DMS53 treated with DMSO at 0.1 percent for 48 hours (cell line): Measurements from ENCODE around the gene TMPRSS9.
"Not testable (repeated sequence)": the region's sequence is repeated elsewhere in the genome, so short reads cannot be mapped to it uniquely, and the experiment has no call there.

Experiments
- DNase-seq: peaks from one replicate; lab custom pipeline; 2025; ENCODE audit not compliant: unreplicated experiment; lab: John Stamatoyannopoulos, UW

The TMPRSS9 gene

DNA sequence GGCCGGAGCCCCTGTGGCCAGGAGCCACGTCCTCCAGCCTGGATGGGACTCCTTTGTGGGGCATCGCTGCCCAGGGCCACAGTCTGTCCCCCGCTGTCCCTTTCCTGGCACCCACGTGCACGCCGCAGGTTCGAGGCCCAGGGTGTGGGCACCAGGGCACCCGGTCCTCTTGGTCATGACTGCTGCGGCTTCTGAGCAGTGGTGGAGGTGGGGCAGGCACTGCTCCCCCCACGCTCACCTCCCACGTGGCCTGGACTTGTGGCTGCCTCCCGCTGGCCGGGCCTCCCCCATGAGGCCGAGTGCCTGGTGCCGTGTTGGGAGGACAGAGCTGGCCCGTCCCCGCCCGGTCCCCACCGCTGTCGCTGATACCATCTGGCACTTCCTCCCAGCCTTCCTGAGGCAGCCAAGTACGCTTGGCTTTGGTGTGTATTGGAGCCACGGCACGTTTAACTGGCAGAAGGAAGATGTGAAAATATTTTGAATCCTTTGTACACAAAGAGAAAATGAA lies 18.8 kb upstream of the TMPRSS9 start:
- no peak for DNase-seq

DNA sequence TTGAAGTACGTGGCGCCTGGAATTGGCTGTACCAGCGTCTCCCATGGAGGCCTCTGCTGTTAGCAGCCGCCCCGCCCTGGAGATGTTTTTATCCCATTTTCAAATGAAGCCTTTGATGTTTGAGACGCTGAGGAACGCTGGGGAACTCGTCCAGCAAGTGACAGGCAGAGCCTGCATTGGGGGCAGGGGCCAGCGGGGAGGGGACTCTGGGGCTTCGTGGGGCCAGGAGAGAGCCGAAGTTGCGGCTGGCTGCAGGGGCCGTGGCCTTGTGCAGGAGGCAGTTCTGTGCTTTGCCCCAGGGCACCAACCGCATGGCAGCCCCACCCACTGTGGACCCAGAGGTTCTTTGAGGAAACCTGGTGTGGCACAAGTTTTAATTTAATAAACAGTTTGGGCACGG lies 18.1 kb upstream of the TMPRSS9 start:
- DNase-seq = no peak

DNA sequence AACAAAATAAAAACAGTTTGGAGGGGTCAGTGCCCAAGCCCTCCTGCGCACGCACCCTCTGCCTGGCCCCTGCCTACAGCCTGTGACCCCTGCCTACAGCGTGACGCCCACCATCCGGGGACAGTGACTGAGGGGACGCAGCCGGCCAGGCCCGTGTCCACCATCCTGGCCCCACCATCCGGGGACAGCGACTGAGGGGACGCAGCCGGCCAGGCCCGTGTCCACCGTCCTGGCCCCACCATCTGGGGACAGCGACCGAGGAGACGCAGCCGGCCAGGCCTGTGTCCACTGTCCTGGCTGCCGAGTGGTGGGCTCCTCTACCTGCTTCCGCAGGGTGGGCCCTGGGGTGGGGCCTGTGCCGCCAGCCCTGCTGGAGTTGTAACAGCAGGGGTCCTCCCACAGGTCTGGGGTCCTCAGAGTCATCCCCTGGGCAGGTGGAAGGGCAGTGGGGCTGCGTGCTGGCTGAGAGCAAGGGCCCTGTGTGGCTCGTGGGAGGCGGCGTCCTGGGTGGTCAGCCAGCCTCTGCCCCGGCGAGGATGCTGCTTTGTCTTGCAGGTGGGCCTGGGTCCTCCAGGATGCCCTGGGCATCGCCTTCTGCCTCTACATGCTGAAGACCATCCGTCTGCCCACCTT lies 17.3 kb upstream of the TMPRSS9 start:
- no peak for DNase-seq

DNA sequence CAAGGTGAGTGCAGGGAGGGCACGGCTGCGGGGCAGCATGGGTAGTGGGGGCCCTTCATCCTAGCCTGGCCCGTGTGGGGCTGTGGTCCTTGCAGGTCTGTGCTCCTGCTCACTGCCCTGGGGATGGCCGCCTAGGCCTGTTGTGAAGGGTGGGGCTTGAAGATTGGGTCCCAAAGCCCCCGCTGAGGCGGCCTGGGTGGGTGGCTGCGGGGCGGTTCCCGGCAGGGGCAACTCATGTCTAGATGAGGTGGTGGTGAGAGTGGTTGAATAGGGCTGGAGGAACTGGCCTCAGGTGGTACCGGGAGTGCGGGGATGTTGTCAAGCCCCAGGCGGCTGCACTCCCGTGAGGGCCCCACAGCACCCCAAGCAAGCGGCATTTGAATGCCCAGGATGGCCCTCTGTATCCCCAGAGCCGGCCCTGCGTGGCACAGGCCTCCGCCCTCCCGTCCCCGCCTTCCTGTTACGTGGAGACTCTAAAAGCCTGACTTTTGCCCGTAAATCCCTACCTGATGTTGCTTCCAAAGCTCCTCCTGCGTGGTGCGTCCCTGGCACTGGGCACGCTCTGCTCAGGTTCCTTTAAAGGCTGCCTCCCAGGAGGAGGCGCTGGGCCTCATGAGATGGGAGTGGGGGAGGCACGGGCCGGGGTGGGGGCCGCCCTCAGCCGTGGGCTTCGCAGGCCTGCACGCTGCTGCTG lies 16.6 kb upstream of the TMPRSS9 start:
- no peak for DNase-seq

DNA sequence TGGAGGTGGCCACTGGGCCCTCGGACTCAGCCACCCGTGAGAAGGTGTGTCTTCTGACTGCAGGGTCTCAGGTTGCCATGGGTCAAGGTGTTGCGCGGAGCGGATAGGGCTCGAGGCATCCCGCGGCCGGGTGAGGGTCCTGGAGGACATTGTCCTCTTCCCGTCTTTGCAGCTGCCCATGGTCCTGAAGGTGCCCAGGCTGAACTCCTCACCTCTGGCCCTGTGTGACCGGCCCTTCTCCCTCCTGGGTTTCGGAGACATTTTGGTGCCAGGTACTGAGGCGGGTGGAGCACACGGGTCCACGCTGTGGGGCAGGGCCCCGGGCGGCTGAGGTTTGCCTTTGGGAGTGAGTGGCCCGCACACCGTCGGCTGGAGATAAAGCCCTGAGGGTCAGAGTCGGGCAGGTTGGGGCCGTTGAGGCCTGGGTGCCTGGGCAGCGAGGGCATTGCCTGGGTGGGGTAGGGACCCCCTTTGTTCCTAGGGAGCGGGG lies 15.6 kb upstream of the TMPRSS9 start:
- no peak for DNase-seq

DNA sequence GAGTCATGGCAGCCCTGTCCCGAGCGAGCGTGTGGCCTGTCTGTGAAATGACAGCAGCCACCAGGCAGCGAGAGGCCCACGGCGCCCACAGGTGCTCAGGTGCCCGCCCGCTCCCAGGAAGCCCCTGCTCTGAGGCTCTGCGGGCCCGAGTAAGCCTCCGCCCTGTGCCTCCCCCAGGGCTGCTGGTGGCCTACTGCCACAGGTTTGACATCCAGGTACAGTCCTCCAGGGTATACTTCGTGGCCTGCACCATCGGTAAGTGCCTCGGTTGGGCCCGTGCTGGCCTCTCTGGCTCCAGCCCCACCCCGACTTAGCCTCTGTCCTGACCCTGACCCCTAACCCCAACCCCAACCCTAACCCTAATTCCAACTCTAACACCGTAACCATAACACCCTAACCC lies 15.0 kb upstream of the TMPRSS9 start:
- DNase-seq = no peak

DNA sequence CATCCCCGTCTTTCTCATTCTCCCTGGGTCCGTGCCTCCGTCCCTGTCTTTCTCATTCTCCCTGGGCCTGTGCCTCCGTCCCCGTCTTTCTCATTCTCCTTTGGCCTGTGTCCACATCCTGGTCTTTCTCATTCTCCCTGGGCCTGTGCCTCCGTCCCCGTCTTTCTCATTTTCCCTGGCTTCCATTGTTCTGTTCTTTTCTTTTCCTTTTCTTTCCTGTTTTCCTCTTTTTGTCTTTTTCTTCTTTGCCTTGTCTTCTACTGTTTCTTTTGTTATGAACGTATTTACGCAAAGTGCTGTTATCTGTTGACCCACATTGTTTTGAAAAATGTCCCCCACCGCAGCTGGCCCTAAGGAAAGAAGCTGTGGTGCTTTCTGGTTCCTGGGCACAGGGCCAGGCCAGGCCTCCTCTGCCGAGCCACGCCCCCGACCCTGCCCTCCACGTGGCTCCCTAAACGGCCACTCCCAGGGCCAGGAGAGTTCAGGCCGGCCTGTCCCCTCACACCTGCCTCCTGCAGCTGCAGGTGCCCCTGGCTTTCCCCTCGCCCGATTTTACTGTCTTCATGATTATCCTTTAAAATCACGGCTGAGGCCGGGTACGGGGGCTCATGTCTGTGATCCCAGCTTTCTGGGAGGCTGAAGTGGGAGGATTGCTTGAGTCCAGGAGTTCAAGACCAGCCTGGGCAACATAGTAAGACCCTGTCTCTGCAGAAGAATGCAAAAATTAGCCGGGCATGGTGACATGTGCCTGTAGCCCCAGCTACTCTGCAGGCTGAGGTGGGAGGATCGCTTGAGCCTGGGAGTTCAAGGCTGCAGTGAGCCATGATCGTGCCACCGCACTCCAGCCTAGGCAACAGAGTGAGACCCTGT lies 14.0 kb upstream of the TMPRSS9 start:
- no peak for DNase-seq

DNA sequence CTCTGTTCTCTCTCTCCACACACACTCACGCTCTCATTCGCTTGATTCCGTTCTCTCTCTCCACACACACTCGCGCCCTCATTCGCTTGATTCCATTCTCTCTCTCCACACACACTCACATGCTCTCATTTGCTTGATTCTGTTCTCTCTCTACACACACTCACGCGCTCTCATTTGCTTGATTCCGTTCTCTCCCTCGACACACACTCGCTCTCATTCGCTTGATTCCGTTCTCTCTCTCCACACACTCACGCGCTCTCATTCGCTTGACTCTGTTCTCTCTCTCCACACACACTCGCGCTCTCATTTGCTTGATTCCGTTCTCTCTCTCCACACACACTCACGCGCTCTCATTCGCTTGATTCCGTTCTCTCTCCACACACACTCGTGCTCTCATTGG lies 10.2 kb upstream of the TMPRSS9 start:
- not testable (repeated sequence) for DNase-seq

DNA sequence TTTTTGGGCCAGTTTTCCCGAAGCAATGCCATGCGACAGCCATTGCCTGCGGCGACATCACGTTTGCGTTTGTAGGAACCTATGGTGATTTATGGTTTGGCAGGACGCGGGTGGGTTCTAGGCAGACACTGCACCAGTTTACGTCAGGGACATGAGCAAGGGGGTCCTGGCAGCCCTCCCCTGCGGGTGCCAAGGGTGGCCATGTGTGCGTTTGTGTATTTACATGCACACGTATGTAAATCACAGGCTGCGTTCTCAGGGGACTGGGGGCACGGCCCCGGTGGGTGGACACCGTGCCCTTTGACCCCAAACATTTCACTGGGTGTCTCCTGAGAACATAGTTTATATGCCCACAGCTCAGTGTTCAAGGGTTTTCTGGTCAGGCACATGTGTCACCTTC lies 9.4 kb upstream of the TMPRSS9 start:
- DNase-seq = no peak

DNA sequence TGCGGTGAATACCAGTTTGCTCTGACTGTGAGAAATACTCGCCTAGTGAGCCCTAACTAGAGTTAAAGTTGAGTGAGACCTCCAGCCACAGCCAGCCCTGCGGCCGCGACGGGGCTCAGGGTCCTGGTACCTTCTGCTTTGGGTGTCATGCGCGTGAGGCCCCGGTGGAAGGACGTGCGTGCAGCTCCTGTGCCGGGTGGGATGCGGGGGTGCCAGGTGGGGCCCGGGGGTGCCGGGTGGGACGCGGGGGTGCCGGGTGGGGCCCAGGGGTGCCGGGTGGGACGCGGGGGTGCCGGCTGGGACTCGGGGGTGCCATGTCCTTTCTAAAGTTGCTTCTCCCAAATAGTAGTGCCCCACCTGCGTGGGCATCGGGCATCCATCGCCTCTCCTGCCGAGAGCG lies 8.5 kb upstream of the TMPRSS9 start:
- DNase-seq = no peak

DNA sequence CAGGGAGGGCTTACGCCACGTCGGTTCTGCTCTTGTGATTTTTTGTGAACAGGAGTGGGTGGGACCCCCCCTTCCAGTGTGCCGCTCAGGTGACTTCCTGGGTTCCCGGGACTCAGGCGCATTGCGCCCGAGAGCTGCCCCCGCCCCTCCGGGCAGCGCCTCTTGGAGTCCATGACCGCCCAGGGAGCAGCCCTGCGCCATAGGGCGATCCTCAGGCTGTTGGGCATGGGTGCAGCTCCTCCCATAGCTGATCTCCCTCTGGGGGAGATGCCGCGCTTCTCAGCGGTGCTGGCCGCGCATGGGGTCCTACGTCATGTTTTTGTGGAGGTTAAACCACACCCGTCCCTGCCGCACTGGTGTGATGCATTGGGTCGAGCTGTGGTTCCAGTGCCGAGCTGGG lies 7.9 kb upstream of the TMPRSS9 start:
- DNase-seq = no peak

DNA sequence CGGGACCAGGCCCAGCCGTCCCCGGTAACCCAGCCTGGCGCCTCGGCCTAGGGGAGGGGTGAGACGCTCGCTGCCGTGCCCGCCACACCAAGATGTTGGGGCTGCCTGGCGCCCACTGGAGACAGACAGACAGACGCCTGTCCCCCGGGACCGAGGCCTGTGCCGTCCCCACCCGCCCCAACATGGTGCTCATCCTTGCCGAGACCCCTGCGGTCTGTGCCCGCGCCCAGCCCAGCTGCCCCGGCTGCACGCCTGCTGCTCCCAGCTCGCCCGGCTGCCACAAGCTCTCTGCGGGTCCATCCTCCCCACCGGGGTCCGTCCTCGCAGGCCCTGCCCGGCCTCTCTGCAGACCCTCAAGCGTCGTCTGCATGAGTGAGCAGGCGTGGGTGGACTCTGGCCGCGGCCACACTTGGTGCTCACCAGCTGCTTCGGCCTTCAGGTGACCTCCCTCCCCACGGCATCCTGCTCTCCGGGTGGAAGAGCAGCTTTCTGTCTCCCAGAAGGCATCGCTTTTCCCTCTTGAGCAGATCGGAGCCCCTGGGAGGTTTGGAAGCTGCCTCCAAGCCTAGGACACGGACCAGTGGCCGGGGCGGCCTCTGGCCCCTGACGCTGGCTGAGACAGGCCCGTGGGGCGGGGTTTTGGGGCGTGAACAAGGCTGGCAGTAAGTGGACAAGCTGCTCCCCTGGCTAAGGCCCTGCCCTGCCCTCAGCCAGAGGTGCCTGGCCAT lies 6.7 kb upstream of the TMPRSS9 start:
- no peak for DNase-seq

DNA sequence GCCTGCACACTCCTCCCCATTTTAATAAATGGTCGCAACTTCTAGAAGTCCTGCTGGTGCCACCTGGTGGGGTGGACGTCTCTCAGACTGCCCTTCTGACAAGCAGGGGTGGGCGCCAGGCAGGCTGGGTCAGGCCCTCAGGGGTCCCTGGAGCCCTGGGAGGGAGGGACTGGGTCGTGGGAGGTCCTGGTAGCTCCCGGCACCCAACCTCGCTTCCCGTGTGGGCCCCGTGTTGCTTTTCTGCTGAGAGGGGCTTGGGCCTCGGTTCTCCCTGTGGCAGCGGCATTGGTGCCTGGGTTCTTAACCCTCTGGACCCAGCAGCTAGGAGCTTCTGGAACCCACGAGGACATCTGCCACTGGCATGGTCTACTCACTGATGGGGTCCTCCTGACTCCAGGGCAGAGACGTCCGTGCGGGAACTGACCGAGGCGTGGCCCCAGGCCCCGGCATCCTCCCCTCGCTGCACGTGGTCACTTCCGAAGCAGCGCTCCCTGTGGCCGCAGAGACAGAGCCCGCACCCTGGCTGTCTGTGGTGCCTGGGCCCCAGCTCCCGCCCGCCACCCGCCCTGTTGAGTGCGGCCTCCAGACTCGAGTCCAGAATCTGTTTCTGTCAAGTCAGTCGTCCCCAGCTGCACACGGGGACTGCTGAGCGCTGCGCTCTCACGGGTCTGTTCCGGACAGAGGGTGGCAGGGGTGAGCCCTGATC lies 6.0 kb upstream of the TMPRSS9 start:
- DNase-seq = no peak

DNA sequence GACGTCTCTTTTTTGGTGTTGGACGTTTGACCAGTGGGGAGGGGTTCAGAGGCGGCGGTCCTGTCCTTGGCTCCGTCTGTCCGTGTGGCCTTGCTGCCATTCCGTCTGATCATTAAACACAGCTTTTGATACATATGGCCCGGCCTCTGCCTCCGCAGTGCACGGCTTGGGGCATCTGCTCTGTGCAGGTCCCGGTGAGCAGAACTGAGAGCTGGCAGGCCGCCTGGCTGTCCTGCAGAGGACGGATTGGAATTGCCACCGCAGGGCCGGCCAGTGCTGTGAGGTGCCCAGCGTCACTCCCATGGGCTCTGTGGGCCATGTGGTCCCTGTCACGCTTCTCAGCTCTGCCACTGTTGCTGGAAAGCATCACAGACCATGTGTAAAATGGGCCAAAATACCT lies 5.4 kb upstream of the TMPRSS9 start:
- DNase-seq = no peak

DNA sequence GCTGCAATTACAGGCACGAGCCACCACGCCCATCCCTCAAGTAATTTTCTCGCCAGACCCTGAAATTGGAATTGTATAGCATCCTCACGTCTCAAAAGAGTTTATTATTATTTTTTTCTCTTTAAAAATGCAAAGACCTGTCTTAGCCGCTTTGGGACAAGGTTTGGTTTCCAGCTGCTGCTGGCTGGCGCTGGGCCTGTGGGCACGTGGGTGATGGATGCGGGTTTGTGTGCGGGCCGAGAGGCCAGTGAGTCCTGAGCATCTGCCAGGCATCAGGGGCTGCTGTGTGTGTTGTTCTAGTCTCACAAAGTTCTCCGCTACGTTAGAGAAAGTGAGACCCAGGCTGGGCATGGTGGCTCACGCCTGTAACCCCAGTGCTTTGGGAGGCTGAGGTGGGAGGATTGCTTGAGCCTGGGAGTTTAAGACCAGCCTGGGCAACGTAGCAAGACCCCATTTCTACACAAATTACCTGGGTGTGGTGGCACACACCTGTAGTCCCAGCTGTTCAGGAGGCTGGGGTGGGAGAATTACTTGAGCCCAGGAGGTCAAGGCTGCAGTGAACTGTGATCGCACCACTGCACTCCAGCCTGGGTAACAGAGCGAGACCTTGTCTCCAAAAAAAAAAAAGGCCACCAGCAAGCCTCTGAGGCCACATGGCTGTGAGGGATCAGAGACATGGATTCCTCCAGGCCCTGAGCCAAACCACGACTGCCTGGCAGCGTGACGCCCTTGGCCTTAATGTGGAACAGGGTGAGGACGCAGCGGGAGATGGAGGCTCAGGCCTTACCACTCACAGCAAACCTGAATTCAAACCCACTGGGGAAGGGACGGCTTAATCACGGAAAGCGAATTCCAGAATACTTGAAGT lies 4.7 kb upstream of the TMPRSS9 start:
- no peak for DNase-seq

DNA sequence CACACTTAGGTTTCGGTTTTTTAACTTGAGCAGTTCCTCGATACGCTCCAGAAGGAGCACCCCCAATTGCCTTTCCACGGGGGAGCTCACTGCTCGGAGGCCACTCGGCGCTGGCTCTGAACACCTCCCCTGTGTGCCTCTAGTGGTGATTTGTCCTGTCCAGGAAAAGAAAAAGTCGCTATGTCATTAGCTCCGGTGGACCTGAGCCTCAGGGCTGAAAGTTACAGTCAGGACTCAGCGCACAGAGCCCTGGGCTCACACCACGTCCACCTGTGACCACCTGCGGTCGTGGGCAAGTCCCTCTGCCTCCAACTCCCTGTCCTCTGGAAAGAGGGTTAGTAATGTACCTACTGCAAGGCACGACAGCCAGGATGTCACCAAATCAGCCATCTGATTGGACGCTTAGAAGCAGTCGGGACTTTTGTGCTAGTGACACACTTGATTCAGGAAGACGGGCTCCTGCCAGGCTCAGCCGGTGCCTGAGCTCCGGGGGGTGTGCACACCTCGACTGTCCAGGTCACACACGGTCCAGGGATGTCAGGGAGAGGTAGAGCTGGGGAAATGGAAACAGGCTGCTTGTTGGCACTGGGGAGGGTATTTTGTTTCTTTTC lies 3.9 kb upstream of the TMPRSS9 start:
- DNase-seq = no peak

DNA sequence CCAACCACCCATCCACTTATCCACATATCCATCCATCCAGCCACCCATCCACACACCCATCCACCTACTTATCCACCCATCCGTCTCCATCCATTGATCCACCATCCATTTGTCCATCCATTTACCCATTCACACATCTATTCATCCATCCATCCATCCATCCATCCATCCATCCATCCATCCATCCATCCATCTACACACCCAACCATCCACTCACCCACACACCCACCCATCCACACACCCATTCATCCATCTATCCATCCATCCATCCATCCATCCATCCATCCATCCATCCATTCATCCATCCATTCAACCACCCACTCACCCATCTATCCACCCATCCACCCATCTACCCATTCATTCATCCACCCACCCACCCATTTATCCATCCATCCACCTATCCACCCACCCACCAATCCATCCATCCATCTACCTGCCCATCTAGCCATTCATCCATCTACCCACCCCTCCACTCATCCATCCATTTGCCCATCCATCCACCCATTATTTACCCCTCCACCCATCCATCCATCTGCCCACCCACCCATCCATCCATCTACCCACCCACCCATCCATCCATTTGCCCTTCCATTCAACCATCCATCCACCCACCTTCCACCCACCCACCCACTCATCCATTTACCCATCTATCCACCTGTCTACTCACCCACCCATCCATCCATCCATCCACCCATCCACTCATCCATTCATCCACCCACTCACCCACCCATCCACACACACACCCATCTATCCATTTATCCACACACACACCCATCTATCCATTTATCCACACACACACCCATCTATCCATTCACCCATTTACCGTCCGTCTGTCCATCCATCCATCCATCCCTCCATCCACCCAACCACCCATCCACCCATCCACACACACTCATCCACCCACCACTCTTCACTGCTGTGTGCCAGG lies 2.5 kb upstream of the TMPRSS9 start:
- no peak for DNase-seq

DNA sequence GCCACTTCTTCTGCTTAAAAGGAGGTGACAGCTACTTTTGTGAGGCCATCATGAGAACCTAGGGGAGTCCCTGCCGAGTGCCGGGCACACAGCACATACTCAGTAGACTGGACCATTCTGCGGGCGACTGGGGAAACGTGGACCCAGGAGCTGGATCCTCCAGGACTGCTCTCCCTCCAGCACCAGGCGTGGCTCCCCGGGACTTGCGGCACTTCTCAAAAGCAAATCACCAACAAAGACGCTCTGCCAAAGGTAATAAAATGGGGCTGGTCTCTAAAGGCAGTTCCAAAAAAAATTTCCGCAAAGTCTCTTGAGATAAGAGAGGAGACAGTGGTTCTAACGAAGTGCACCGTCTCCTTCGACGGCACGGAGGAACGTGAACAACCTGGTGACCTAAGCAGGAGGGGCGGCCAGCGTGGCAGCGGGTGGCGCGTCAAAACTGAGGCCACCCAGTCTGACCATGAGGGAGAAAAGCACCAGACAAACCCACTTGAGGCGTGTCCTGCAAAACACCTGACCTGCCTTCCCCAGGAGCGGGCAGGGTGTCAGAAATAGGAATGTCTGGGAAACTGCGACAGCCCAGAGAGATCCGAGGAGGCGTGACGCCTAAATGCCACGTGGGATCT lies 1.4 kb upstream of the TMPRSS9 start:
- DNase-seq = no peak
